ENCODE measurements around the gene KCNQ1.

Gene KCNQ1

GRCh38 chr11:2855162-2855561 lies 410.4 kb downstream of the KCNQ1 start:
- ATAC-seq (ENCODE audit: insufficient read depth, low read depth) (no peak), DNase-seq (no peak)
- Histone ChIP-seq H3K4me2 (ENCODE audit: insufficient read depth, low read length) (no peak overlapping the region), H3K9me3 (ENCODE audit: insufficient read depth, low read length, severe bottlenecking) (no peaks in the 10 kb centered on the region), H2AFZ (ENCODE audit: low read depth, low read length) (no peak overlapping the region), H3K4me3 (ENCODE audit: low read depth in 1 of 2, low read length in 2 of 2) (no peak overlapping the region), H3K36me3 (ENCODE audit: insufficient read depth, low read length) (no peaks in the 10 kb centered on the region), H3K27me3 (ENCODE audit: insufficient read depth, low read length, poor library complexity) (no peaks in the 10 kb centered on the region), H3K27ac (ENCODE audit: low read length) (no peak overlapping the region), H3K79me2 (ENCODE audit: insufficient read depth, low read length) (no peaks in the 10 kb centered on the region), H3K9ac (ENCODE audit: low read depth, low read length) (no peak overlapping the region), H4K20me1 (ENCODE audit: insufficient read depth, low read length) (no peaks in the 10 kb centered on the region), H3K4me1 (ENCODE audit: insufficient read depth, low read length) (no peaks in the 10 kb centered on the region)
- no peak for TF ChIP-seq EZH2 (IDR thresholded peaks at IDR 0.05; ENCODE audit: borderline replicate concordance, low read depth, low read length, severe bottlenecking)
- TF ChIP-seq CTCF (IDR thresholded peaks at IDR 0.05; ENCODE audit: borderline replicate concordance, extremely low read depth, low read length, poor library complexity, severe bottlenecking): no peak

- ATAC-seq (ENCODE audit: insufficient read depth, low read depth) (no peak), DNase-seq (no peak)
- no peak overlapping the region for H2AFZ ChIP-seq (ENCODE audit: low read depth, low read length)
- no peak overlapping the region for H3K9ac ChIP-seq (ENCODE audit: low read depth, low read length)
- no peaks in the 10 kb centered on the region for H3K4me1 ChIP-seq (ENCODE audit: insufficient read depth, low read length)
- H3K36me3 ChIP-seq (ENCODE audit: insufficient read depth, low read length): no peaks in the 10 kb centered on the region
- no peak overlapping the region for H3K4me2 ChIP-seq (ENCODE audit: insufficient read depth, low read length)
- H4K20me1 ChIP-seq (ENCODE audit: insufficient read depth, low read length): 0 out of 2 replicates have a peak, but pooled peaks cover 5% of the 10 kb centered on the region
- no peak overlapping the region for H3K27ac ChIP-seq (ENCODE audit: low read length)
- TF ChIP-seq CTCF (IDR thresholded peaks at IDR 0.05; ENCODE audit: borderline replicate concordance, extremely low read depth, low read length, poor library complexity, severe bottlenecking): no peak
- no peak for TF ChIP-seq EZH2 (IDR thresholded peaks at IDR 0.05; ENCODE audit: borderline replicate concordance, low read depth, low read length, severe bottlenecking)
- no peaks in the 10 kb centered on the region for H3K9me3 ChIP-seq (ENCODE audit: insufficient read depth, low read length, severe bottlenecking)
- no peaks in the 10 kb centered on the region for H3K79me2 ChIP-seq (ENCODE audit: insufficient read depth, low read length)
- no peaks in the 10 kb centered on the region for H3K27me3 ChIP-seq (ENCODE audit: insufficient read depth, low read length, poor library complexity)
- H3K4me3 ChIP-seq (ENCODE audit: low read depth in 1 of 2, low read length in 2 of 2): no peak overlapping the region
Measured at GRCh38 chr11:2857276-2857675, 412.5 kb downstream of the KCNQ1 start.

GRCh38 chr11:2857918-2858317 lies 413.1 kb downstream of the KCNQ1 start:
- Histone ChIP-seq H2AFZ (ENCODE audit: low read depth, low read length) (no peak overlapping the region), H3K4me1 (ENCODE audit: insufficient read depth, low read length) (no peaks in the 10 kb centered on the region), H3K79me2 (ENCODE audit: insufficient read depth, low read length) (no peaks in the 10 kb centered on the region), H3K9me3 (ENCODE audit: insufficient read depth, low read length, severe bottlenecking) (no peaks in the 10 kb centered on the region), H3K36me3 (ENCODE audit: insufficient read depth, low read length) (no peaks in the 10 kb centered on the region), H3K27ac (ENCODE audit: low read length) (no peak overlapping the region), H3K4me3 (ENCODE audit: low read depth in 1 of 2, low read length in 2 of 2) (no peak overlapping the region), H4K20me1 (ENCODE audit: insufficient read depth, low read length) (0 out of 2 replicates have a peak, but pooled peaks cover 5% of the 10 kb centered on the region), H3K4me2 (ENCODE audit: insufficient read depth, low read length) (no peak overlapping the region), H3K27me3 (ENCODE audit: insufficient read depth, low read length, poor library complexity) (no peaks in the 10 kb centered on the region), H3K9ac (ENCODE audit: low read depth, low read length) (no peak overlapping the region)
- no peak for ATAC-seq (ENCODE audit: insufficient read depth, low read depth)
- no peak for DNase-seq
- no peak for TF ChIP-seq CTCF (IDR thresholded peaks at IDR 0.05; ENCODE audit: borderline replicate concordance, extremely low read depth, low read length, poor library complexity, severe bottlenecking)
- no peak for TF ChIP-seq EZH2 (IDR thresholded peaks at IDR 0.05; ENCODE audit: borderline replicate concordance, low read depth, low read length, severe bottlenecking)
